ENCODE measurements around the gene LRRC56.

LRRC56 gene

GRCh38 chr11:555227-555779 lies 18.0 kb downstream of the LRRC56 start:
- no peak for TF ChIP-seq CTCF (IDR thresholded peaks at IDR 0.05; ENCODE audit: low read depth, low read length)
- H3K4me3 ChIP-seq (ENCODE audit: low read depth, low read length) = no peak overlapping the region

- H3K4me3 ChIP-seq (ENCODE audit: low read depth, low read length) = no peak overlapping the region
- no peak for TF ChIP-seq CTCF (IDR thresholded peaks at IDR 0.05; ENCODE audit: low read depth, low read length)
These were observed 18.7 kb downstream of the LRRC56 start for GRCh38 chr11:555780-556661.

- TF ChIP-seq CTCF (IDR thresholded peaks at IDR 0.05; ENCODE audit: low read depth, low read length) = no peak
- H3K4me3 ChIP-seq (ENCODE audit: low read depth, low read length) = no peak overlapping the region
These were observed 19.4 kb downstream of the LRRC56 start for GRCh38 chr11:556662-557256.

GRCh38 chr11:557328-558132 lies 20.2 kb downstream of the LRRC56 start:
- no peak for TF ChIP-seq CTCF (IDR thresholded peaks at IDR 0.05; ENCODE audit: low read depth, low read length)
- no peak overlapping the region for H3K4me3 ChIP-seq (ENCODE audit: low read depth, low read length)

GRCh38 chr11:558503-558902 lies 21.2 kb downstream of the LRRC56 start:
- H3K4me3 ChIP-seq (ENCODE audit: low read depth, low read length) = no peak overlapping the region
- TF ChIP-seq CTCF (IDR thresholded peaks at IDR 0.05; ENCODE audit: low read depth, low read length) = no peak

GRCh38 chr11:559020-559620 lies 21.8 kb downstream of the LRRC56 start:
- TF ChIP-seq CTCF (IDR thresholded peaks at IDR 0.05; ENCODE audit: low read depth, low read length) = no peak
- no peak overlapping the region for H3K4me3 ChIP-seq (ENCODE audit: low read depth, low read length)

Data from WI38 (cell line).